ENCODE data around the gene MYO15B. TPM values are rescaled to one million over a fixed set of nuclear protein-coding genes. Genes with fewer than 3 reads are reported as not detected.

MYO15B gene
- total RNA-seq, 1 donor from 2014 or later, result 5.4 TPM

GRCh38 chr17:75629157-75629556 is 41.6 kb downstream of the MYO15B start:
- no peak overlapping the region for H3K4me3 ChIP-seq (ENCODE audit: low read depth, low read length)
- TF ChIP-seq, protein P1, sequence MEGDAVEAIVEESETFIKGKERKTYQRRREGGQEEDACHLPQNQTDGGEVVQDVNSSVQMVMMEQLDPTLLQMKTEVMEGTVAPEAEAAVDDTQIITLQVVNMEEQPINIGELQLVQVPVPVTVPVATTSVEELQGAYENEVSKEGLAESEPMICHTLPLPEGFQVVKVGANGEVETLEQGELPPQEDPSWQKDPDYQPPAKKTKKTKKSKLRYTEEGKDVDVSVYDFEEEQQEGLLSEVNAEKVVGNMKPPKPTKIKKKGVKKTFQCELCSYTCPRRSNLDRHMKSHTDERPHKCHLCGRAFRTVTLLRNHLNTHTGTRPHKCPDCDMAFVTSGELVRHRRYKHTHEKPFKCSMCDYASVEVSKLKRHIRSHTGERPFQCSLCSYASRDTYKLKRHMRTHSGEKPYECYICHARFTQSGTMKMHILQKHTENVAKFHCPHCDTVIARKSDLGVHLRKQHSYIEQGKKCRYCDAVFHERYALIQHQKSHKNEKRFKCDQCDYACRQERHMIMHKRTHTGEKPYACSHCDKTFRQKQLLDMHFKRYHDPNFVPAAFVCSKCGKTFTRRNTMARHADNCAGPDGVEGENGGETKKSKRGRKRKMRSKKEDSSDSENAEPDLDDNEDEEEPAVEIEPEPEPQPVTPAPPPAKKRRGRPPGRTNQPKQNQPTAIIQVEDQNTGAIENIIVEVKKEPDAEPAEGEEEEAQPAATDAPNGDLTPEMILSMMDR (conservative IDR thresholded peaks at IDR 0.05; ENCODE audit: low read depth, low read length), result no peak

GRCh38 chr17:75630071-75630917 is 42.7 kb downstream of the MYO15B start:
- DNase-seq (ENCODE audit: low read depth), result no peak
- no peak overlapping the region for H3K4me3 ChIP-seq (ENCODE audit: low read depth, low read length)
- TF ChIP-seq, protein P1 (conservative IDR thresholded peaks at IDR 0.05; ENCODE audit: low read depth, low read length), result no peak

More at GRCh38 chr17:75629157-75629556, 41.6 kb downstream of the MYO15B start:
- DNase-seq (ENCODE audit: low read depth), result no peak

DNA sequence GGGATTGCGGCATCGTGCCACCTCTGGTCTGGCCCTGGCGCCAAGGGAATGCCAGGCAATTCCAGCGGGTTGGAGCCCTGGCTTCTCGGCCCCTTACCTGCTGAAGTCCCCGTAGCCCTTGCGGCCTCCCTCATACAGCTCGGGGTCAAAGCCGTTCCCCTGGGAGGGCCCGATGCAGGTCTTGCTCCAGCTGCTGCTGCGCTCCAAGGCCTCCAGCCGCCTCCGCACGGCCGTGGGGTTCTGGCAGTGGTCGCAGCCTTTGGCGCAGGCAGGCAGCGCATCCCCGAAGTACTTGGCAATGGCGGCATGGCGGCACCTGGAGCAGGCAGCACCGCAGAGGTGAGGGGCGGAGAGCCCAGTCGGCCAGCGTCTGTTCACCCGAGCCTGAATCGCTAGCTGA is 43.8 kb downstream of the MYO15B start:
- TF ChIP-seq, protein P1 (conservative IDR thresholded peaks at IDR 0.05; ENCODE audit: low read depth, low read length), result no peak
- no peak overlapping the region for H3K4me3 ChIP-seq (ENCODE audit: low read depth, low read length)
- DNase-seq (ENCODE audit: low read depth), result no peak

- no peak overlapping the region for H3K4me3 ChIP-seq (ENCODE audit: low read depth, low read length)
- DNase-seq (ENCODE audit: low read depth), result no peak
- TF ChIP-seq, protein P1 (conservative IDR thresholded peaks at IDR 0.05; ENCODE audit: low read depth, low read length), result no peak
Observed at GRCh38 chr17:75632428-75632827, 44.8 kb downstream of the MYO15B start.

- TF ChIP-seq, protein P1 (conservative IDR thresholded peaks at IDR 0.05; ENCODE audit: low read depth, low read length), result peak; percentile 87
- DNase-seq (ENCODE audit: low read depth), result peak; percentile 25
- H3K4me3 ChIP-seq (ENCODE audit: low read depth, low read length), result no peak within 1 kb of the TSS
Observed at GRCh38 chr17:75632863-75633485, 45.4 kb downstream of the MYO15B start, which contains the start of gene SMIM5. Gene SMIM5, plus strand, starts transcription at chr17:75633434. Its CDS starts 6,768 bp downstream, at chr17:75640202.

DNA sequence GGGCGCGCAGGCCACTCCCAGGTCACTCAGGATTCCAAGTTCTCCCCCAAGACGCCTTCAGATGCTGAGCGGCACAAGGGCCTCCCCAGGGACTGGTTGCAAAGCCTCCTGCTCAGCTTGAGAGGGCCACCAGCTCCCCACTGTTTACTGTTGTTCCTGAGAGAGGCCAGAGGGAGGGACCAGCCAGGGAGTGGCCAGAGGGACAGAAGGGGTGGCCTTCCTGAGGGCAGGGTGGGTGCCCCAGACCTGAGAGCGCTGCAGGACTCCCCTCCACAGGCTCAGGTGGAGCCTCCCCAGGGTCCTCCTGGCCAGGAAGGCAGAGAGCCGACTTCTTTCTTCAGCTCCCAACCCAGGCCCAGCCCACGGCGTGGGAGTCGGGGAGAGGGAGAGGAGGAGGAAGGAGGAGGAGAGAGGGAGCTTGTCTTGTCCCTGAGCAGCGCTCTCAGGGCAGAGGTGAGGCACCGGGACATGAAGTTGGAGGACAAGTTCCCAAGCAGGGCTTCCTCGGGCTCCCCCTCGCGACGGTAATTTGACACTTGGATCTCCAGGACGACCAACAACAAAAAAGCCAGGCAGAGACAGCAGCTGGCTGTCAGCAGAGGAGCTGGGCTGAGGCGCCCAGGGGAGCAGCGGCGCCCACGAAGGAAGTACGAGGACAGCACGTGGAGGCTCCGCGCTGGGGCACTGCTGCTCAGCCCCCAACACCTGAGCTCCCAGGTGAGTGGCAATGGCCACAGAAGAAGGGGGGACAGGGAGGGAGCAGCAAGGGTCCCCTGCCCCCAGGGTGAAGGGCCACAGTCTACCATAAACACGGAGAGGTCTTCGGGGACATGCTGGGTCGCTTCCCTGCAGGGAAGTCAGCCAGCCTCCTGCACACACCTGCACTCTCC is 46.1 kb downstream of the MYO15B start:
- TF ChIP-seq, protein P1 (conservative IDR thresholded peaks at IDR 0.05; ENCODE audit: low read depth, low read length), result peak; percentile 71
- no peak overlapping the region for H3K4me3 ChIP-seq (ENCODE audit: low read depth, low read length)
- peak; percentile 42 for DNase-seq (ENCODE audit: low read depth)

All from epithelial cell of proximal tubule (primary cell).